ENCODE measurements around the gene POLN. TPM values are rescaled to one million over a fixed set of nuclear protein-coding genes. Genes with fewer than 3 reads are reported as not detected.

Gene POLN
- total and polyA plus RNA-seq, 2 donors from 2014 or later, result 1.3 to 3.8 TPM

- DNase-seq (peak in 2 of 5 donors; percentile 27 to 48), FAIRE-seq (no peak)
- Histone ChIP-seq H3K9me3 (ENCODE audit: control insufficient read depth in 2 of 3, insufficient read depth in 1 of 3, low read length in 3 of 3) (no peaks in the 10 kb centered on the region), H3K36me3 (ENCODE audit: control insufficient read depth in 2 of 3, insufficient read depth in 3 of 3, low read length in 3 of 3) (no peaks in the 10 kb centered on the region), H3K27ac (ENCODE audit: low read depth in 2 of 2, low read length in 2 of 2) (no peak overlapping the region), H3K27me3 (ENCODE audit: control insufficient read depth, insufficient read depth, low read length) (no peaks in the 10 kb centered on the region), H3K4me3 (ENCODE audit: low read length in 3 of 3) (no peak overlapping the region), H3K9ac (ENCODE audit: low read length in 3 of 3) (no peak overlapping the region), H3K4me1 (ENCODE audit: control insufficient read depth in 2 of 3, insufficient read depth in 2 of 3, low read depth in 1 of 3, low read length in 3 of 3) (peaks cover 0 to 9% (median 0%) of the 10 kb centered on the region in 3 donors)
- TF ChIP-seq CTCF (IDR thresholded peaks at IDR 0.05; ENCODE audit: borderline replicate concordance, extremely low read depth, insufficient read depth), result no peak
- intact Hi-C loops (cut with DNase I), result no loop called here
Observed at GRCh38 chr4:2066011-2066551, 175.8 kb downstream of the POLN start.

GRCh38 chr4:2065106-2065930, 176.6 kb downstream of the POLN start:
- no peak for TF ChIP-seq CTCF (IDR thresholded peaks at IDR 0.05; ENCODE audit: borderline replicate concordance, extremely low read depth, insufficient read depth)
- DNase-seq (peak in 2 of 5 donors; percentile 45 to 63), FAIRE-seq (no peak)
- Histone ChIP-seq H3K36me3 (ENCODE audit: control insufficient read depth in 2 of 3, insufficient read depth in 3 of 3, low read length in 3 of 3) (no peaks in the 10 kb centered on the region), H3K27ac (ENCODE audit: low read depth in 2 of 2, low read length in 2 of 2) (no peak overlapping the region), H3K9me3 (ENCODE audit: control insufficient read depth in 2 of 3, insufficient read depth in 1 of 3, low read length in 3 of 3) (no peaks in the 10 kb centered on the region), H3K27me3 (ENCODE audit: control insufficient read depth, insufficient read depth, low read length) (no peaks in the 10 kb centered on the region), H3K4me1 (ENCODE audit: control insufficient read depth in 2 of 3, insufficient read depth in 2 of 3, low read depth in 1 of 3, low read length in 3 of 3) (peaks cover 0 to 9% (median 0%) of the 10 kb centered on the region in 3 donors), H3K4me3 (ENCODE audit: low read length in 3 of 3) (no peak overlapping the region), H3K9ac (ENCODE audit: low read length in 3 of 3) (no peak overlapping the region)
- intact Hi-C loops (cut with DNase I), result no loop called here

GRCh38 chr4:2064276-2064991, 177.5 kb downstream of the POLN start:
- no peak for FAIRE-seq
- Histone ChIP-seq H3K4me3 (ENCODE audit: low read length in 3 of 3) (no peak overlapping the region), H3K27me3 (ENCODE audit: control insufficient read depth, insufficient read depth, low read length) (no peaks in the 10 kb centered on the region)

More at GRCh38 chr4:2064276-2064991, 177.5 kb downstream of the POLN start:
- no peak overlapping the region for H3K27ac ChIP-seq (ENCODE audit: low read depth in 2 of 2, low read length in 2 of 2)
- TF ChIP-seq CTCF (IDR thresholded peaks at IDR 0.05; ENCODE audit: borderline replicate concordance, extremely low read depth, insufficient read depth), result no peak
- intact Hi-C loops (cut with DNase I), result no loop called here
- H3K9ac ChIP-seq (ENCODE audit: low read length in 3 of 3), result no peak overlapping the region
- no peaks in the 10 kb centered on the region for H3K9me3 ChIP-seq (ENCODE audit: control insufficient read depth in 2 of 3, insufficient read depth in 1 of 3, low read length in 3 of 3)
- H3K36me3 ChIP-seq (ENCODE audit: control insufficient read depth in 2 of 3, insufficient read depth in 3 of 3, low read length in 3 of 3), result no peaks in the 10 kb centered on the region
- peaks cover 0 to 9% (median 0%) of the 10 kb centered on the region in 3 donors for H3K4me1 ChIP-seq (ENCODE audit: control insufficient read depth in 2 of 3, insufficient read depth in 2 of 3, low read depth in 1 of 3, low read length in 3 of 3)
- peak in 2 of 5 donors; percentile 53 to 83 for DNase-seq
